ENCODE data around the gene IGF2BP3. TPM values are rescaled to one million over a fixed set of nuclear protein-coding genes. Genes with fewer than 3 reads are reported as not detected.

IGF2BP3 gene
- polyA plus RNA-seq, 1 donor (not counting 4 experiments of a cell fraction or from before 2014, with no cell fraction given), result 22.3 TPM

DNA sequence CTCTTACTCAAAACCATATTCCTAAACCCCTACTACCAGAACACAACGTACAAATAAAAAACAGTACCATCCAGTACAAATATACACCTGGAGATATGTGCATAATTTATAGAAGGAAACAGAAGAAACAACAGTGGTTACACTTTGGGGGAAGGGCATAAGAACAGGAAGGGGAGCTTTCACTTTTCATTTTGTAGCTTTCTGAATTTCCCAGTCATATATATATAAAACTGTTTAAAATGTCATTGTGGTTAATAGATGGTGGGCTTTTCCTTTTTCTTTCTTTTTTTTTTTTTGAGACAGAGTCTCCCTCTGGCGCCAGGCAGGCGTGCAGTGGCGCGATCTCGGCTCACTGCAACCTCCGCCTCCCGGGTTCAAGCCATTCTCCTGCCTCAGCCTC, 124.0 kb downstream of the IGF2BP3 start:
- H2AFZ ChIP-seq (ENCODE audit: control insufficient read depth, low read length), result no peak overlapping the region
- no peaks in the 10 kb centered on the region for H3K9me1 ChIP-seq (ENCODE audit: control insufficient read depth, extremely low read depth, insufficient read depth, low read length)
- no peak overlapping the region for H3K4me3 ChIP-seq (ENCODE audit: control insufficient read depth in 2 of 3, extremely low read depth in 1 of 3, insufficient read depth in 2 of 3, low read depth in 1 of 3, low read length in 3 of 3)
- no peak overlapping the region for H3K9ac ChIP-seq (ENCODE audit: control insufficient read depth, extremely low read depth, insufficient read depth, low read length)
- no peaks in the 10 kb centered on the region for H3K79me2 ChIP-seq (ENCODE audit: control insufficient read depth, insufficient read depth, low read length)
- no peak overlapping the region for H3K4me2 ChIP-seq (ENCODE audit: control insufficient read depth, extremely low read depth, insufficient read depth, low read depth, low read length)
- no peak for DNase-seq (ENCODE audit: low read depth, low spot score)
- TF ChIP-seq EZH2 (IDR thresholded peaks at IDR 0.05; ENCODE audit: low read length) (no peak), CTCF (optimal IDR thresholded peaks at IDR 0.05 in 1 of 3, IDR thresholded peaks at IDR 0.05 in 1 of 3, conservative IDR thresholded peaks at IDR 0.05 in 1 of 3; ENCODE audit: extremely low read depth in 1 of 3, insufficient read depth in 2 of 3, low read length in 3 of 3) (no peak)
- dilution Hi-C loops (cut with MboI; ENCODE audit: extremely low pct_ligation_motif_present, low sequenced_read_pairs), result no loop called here
- FAIRE-seq, result no peak
- no peak overlapping the region for H3K27ac ChIP-seq (ENCODE audit: control insufficient read depth, insufficient read depth, low read length)
- peaks cover 2 to 6% of the 10 kb centered on the region in 2 experiments for H3K36me3 ChIP-seq (ENCODE audit: control insufficient read depth in 2 of 2, extremely low read depth in 1 of 2, insufficient read depth in 2 of 2, low read length in 2 of 2)
- no peaks in the 10 kb centered on the region for H3K9me3 ChIP-seq (ENCODE audit: control insufficient read depth, low read depth, low read length)
- H3K27me3 ChIP-seq (ENCODE audit: control insufficient read depth, extremely low read depth, insufficient read depth, low read length), result no peaks in the 10 kb centered on the region
- H3K4me1 ChIP-seq (ENCODE audit: control insufficient read depth, extremely low read depth, insufficient read depth, low read length), result peaks cover 31% of the 10 kb centered on the region
- no peaks in the 10 kb centered on the region for H4K20me1 ChIP-seq (ENCODE audit: control insufficient read depth, extremely low read depth, insufficient read depth, low read length)

DNA sequence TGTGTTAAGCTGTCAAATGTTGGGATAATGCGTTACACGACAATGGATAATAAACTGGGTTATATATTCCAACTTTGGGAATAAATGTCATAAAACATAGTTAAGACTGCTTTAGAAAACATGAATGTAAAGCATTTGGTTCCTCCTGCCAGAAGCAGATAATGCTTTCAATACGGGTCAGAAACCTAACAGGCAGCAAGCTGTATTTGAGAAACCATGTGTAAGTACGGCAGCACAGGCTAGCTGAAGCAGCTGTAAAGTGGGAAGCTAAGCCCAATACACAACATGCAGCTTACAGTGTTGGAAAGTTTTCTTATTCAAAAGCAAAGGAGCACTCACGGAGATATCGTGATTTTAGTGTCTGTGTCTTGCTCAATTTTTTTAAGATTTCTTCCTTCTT, 124.7 kb downstream of the IGF2BP3 start:
- peaks cover 31% of the 10 kb centered on the region for H3K4me1 ChIP-seq (ENCODE audit: control insufficient read depth, extremely low read depth, insufficient read depth, low read length)
- no peak overlapping the region for H3K4me2 ChIP-seq (ENCODE audit: control insufficient read depth, extremely low read depth, insufficient read depth, low read depth, low read length)
- FAIRE-seq, result no peak
- TF ChIP-seq EZH2 (IDR thresholded peaks at IDR 0.05; ENCODE audit: low read length), result no peak
- TF ChIP-seq CTCF (optimal IDR thresholded peaks at IDR 0.05 in 1 of 3, IDR thresholded peaks at IDR 0.05 in 1 of 3, conservative IDR thresholded peaks at IDR 0.05 in 1 of 3; ENCODE audit: extremely low read depth in 1 of 3, insufficient read depth in 2 of 3, low read length in 3 of 3), result no peak
- H3K9me3 ChIP-seq (ENCODE audit: control insufficient read depth, low read depth, low read length), result no peaks in the 10 kb centered on the region
- no peak for DNase-seq (ENCODE audit: low read depth, low spot score)
- H3K27ac ChIP-seq (ENCODE audit: control insufficient read depth, insufficient read depth, low read length), result no peak overlapping the region
- peaks cover 2 to 6% of the 10 kb centered on the region in 2 experiments for H3K36me3 ChIP-seq (ENCODE audit: control insufficient read depth in 2 of 2, extremely low read depth in 1 of 2, insufficient read depth in 2 of 2, low read length in 2 of 2)
- no peaks in the 10 kb centered on the region for H4K20me1 ChIP-seq (ENCODE audit: control insufficient read depth, extremely low read depth, insufficient read depth, low read length)
- no peaks in the 10 kb centered on the region for H3K27me3 ChIP-seq (ENCODE audit: control insufficient read depth, extremely low read depth, insufficient read depth, low read length)
- H3K79me2 ChIP-seq (ENCODE audit: control insufficient read depth, insufficient read depth, low read length), result no peaks in the 10 kb centered on the region
- H3K9me1 ChIP-seq (ENCODE audit: control insufficient read depth, extremely low read depth, insufficient read depth, low read length), result no peaks in the 10 kb centered on the region
- H3K4me3 ChIP-seq (ENCODE audit: control insufficient read depth in 2 of 3, extremely low read depth in 1 of 3, insufficient read depth in 2 of 3, low read depth in 1 of 3, low read length in 3 of 3), result no peak overlapping the region
- dilution Hi-C loops (cut with MboI; ENCODE audit: extremely low pct_ligation_motif_present, low sequenced_read_pairs), result no loop called here
- no peak overlapping the region for H3K9ac ChIP-seq (ENCODE audit: control insufficient read depth, extremely low read depth, insufficient read depth, low read length)
- H2AFZ ChIP-seq (ENCODE audit: control insufficient read depth, low read length), result no peak overlapping the region

Measured in keratinocyte (primary cell).